Testis (tissue), 2 donors: ENCODE data around the gene RTL10.

Source experiments
- CTCF ChIP-seq, 3 experiments: fragments of 450-650 bp in 2 of 3; fragments of 200-600 bp in 1 of 3; sonication (generic) in 1 of 3; IDR thresholded peaks; one replicate each; pipeline ENCODE4 v1.5.1; 2016 to 2019; ENCODE audit warnings: antibody characterized with exemption in 3 of 3, mild to moderate bottlenecking in 2 of 3, moderate library complexity in 1 of 3
- POLR2A ChIP-seq: fragments of 450-650 bp; IDR thresholded peaks from one replicate; pipeline ENCODE4 v1.6.1; 2017; ENCODE audit warnings: antibody characterized with exemption, mild to moderate bottlenecking, moderate library complexity

DNA sequence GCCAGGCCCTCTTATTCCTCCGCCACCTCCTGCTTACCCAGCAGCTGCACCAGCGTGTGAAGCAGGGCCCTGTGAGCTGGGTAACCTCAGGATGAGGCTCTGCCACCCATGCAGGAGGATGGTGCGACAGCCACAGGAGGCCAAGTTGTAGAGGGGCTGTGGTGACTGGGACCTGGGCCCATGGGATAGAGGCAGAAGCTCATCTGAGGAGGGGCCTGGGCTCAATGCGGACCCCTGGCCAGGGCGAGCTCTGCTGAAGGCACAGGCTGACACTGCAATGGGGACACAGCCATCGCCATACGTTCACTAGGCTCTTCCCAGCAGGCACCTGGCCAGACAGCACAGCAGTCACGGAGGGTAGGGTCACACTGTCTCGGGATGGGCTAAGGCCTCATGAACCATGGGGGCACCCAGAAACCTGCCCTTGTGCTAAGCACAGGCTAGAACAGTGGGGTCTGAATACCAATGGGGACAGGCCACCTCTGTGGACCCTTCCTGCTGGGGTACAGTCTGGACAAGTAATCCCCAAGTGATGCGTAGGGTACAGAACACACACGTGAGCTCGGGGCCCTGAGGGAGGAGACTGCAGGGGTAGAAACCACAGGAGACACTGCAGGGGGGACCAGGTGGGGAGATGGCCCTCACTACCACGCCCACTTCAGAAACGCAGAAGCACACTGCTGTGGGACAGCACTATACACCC, 35.3 kb downstream of the RTL10 start:
- TF ChIP-seq POLR2A, result no peak
- no peak for TF ChIP-seq CTCF (IDR thresholded peaks at IDR 0.05)
